HepG2 (cell line): ENCODE results near the gene TSC22D1. TPM values are rescaled to one million over a fixed set of nuclear protein-coding genes. Genes with fewer than 3 reads are reported as not detected.

Experiments used
- ARNTL ChIP-seq: sonication (generic); formaldehyde crosslinking; IDR thresholded peaks from 2 replicates; pipeline ENCODE4 v1.4.0; 2020; ENCODE audit warnings: mild to moderate bottlenecking, missing genetic modification reagents
- EHMT2 ChIP-seq: fragments of 200-600 bp; sonication (generic); IDR thresholded peaks from 2 replicates; pipeline ENCODE4 v1.7.0; 2017; ENCODE audit warnings: antibody characterized with exemption, low read depth, low read length, borderline replicate concordance
- FOXA1 ChIP-seq, 2 experiments: fragments of 450-650 bp in 1 of 2; sonication (generic) in 1 of 2; formaldehyde crosslinking in 1 of 2; IDR thresholded peaks; 2 replicates each; pipeline versions ENCODE4 v1.4.0 to v1.6.1; 2016 to 2020; ENCODE audit warnings: missing genetic modification reagents in 1 of 2
- NFYB ChIP-seq: sonication (generic); formaldehyde crosslinking; IDR thresholded peaks from 2 replicates; pipeline ENCODE4 v1.4.0; 2020; ENCODE audit warnings: missing genetic modification reagents
- RCOR2 ChIP-seq: IDR thresholded peaks from 2 replicates; pipeline ENCODE4 v1.6.1; 2016; ENCODE audit warnings: missing biosample characterization, missing genetic modification reagents
- SMAD9 ChIP-seq: sonication (generic); formaldehyde crosslinking; IDR thresholded peaks from 2 replicates; pipeline ENCODE4 v1.5.1; 2020; ENCODE audit warnings: mild to moderate bottlenecking, missing genetic modification reagents
- SRSF9 ChIP-seq: fragments of 200-400 bp; formaldehyde crosslinking; IDR thresholded peaks from 2 replicates; pipeline ENCODE4 v1.6.1; 2018; ENCODE audit warnings: borderline replicate concordance, mild to moderate bottlenecking, low read depth, low read length; ENCODE audit not compliant: insufficient read depth, poor library complexity, severe bottlenecking
- TSC22D2 ChIP-seq: sonication (generic); formaldehyde crosslinking; IDR thresholded peaks from 2 replicates; pipeline ENCODE4 v1.5.1; 2020; ENCODE audit warnings: missing genetic modification reagents, mild to moderate bottlenecking, borderline replicate concordance
- U2AF1 ChIP-seq: fragments of 200-400 bp; formaldehyde crosslinking; optimal IDR thresholded peaks from 2 replicates; pipeline ENCODE3; 2017; ENCODE audit warnings: mild to moderate bottlenecking, low read depth, low read length
- ZFP82 ChIP-seq: sonication (generic); formaldehyde crosslinking; IDR thresholded peaks from 2 replicates; pipeline ENCODE4 v1.5.1; 2020; ENCODE audit warnings: mild to moderate bottlenecking, missing genetic modification reagents, borderline replicate concordance
- ZIK1 ChIP-seq: sonication (generic); formaldehyde crosslinking; IDR thresholded peaks from 2 replicates; pipeline ENCODE4 v1.5.0; 2020; ENCODE audit warnings: mild to moderate bottlenecking, low read depth, missing genetic modification reagents, borderline replicate concordance
- ZNF232 ChIP-seq: sonication (generic); formaldehyde crosslinking; IDR thresholded peaks from 2 replicates; pipeline ENCODE4 v1.4.0; 2020; ENCODE audit warnings: missing genetic modification reagents, borderline replicate concordance
- ZNF292 ChIP-seq: sonication (generic); formaldehyde crosslinking; IDR thresholded peaks from 2 replicates; pipeline ENCODE4 v1.8.1; 2022; ENCODE audit warnings: mild to moderate bottlenecking, low read depth, missing genetic modification reagents, borderline replicate concordance
- ZNF367 ChIP-seq: sonication (generic); formaldehyde crosslinking; IDR thresholded peaks from 2 replicates; pipeline ENCODE4 v1.4.0; 2020; ENCODE audit warnings: missing genetic modification reagents, borderline replicate concordance
- ZNF432 ChIP-seq: sonication (generic); formaldehyde crosslinking; IDR thresholded peaks from 2 replicates; pipeline ENCODE4 v1.5.0; 2020; ENCODE audit warnings: missing genetic modification reagents, mild to moderate bottlenecking, borderline replicate concordance
- ZNF644 ChIP-seq: IDR thresholded peaks from 2 replicates; pipeline ENCODE4 v1.6.1; 2016; ENCODE audit warnings: low read depth
- ZSCAN25 ChIP-seq: sonication (generic); formaldehyde crosslinking; IDR thresholded peaks from 2 replicates; pipeline ENCODE4 v1.8.0; 2022; ENCODE audit warnings: mild to moderate bottlenecking, missing genetic modification reagents
- polyA plus RNA-seq, 8 experiments: library from polyadenylated mRNA; depleted of rRNA in 3 of 8; stranded (reverse) in 7 of 8; unstranded in 1 of 8; fragments of >200 nt; fragmentation: Illumina TruSeq in 4 of 8; extraction: Trizol in 4 of 8; gene quantifications; 2 replicates each; pipeline versions ENCODE4 v1.2.1 to v1.2.3, GENCODE V29; 2011 to 2016; ENCODE audit warnings: low read depth in 4 of 8, missing spikeins in 1 of 8, mixed read lengths in 1 of 8; ENCODE audit not compliant: insufficient read depth in 1 of 8
- total RNA-seq, 5 experiments: library from RNA; depleted of rRNA; stranded (reverse); fragments of >200 nt; fragmentation: Illumina TruSeq; extraction: Trizol; gene quantifications; 2 replicates each; pipeline ENCODE4 v1.2.3, GENCODE V29; 2016; ENCODE audit warnings: low read depth in 1 of 5
- TF ChIP-seq, protein P1 (sequence below): sonication (generic); formaldehyde crosslinking; IDR thresholded peaks from 2 replicates; pipeline ENCODE4 v1.4.0; 2020; ENCODE audit warnings: missing genetic modification reagents
- TF ChIP-seq, protein P2 (sequence below): sonication (generic); formaldehyde crosslinking; IDR thresholded peaks from 2 replicates; pipeline ENCODE4 v1.8.1; 2023; ENCODE audit warnings: mild to moderate bottlenecking, missing genetic modification reagents, borderline replicate concordance
- TF ChIP-seq, protein P3 (sequence below): sonication (generic); formaldehyde crosslinking; IDR thresholded peaks from 2 replicates; pipeline ENCODE4 v1.4.0; 2020; ENCODE audit warnings: missing genetic modification reagents
- TF ChIP-seq, protein P4 (sequence below): IDR thresholded peaks from 2 replicates; pipeline ENCODE4 v1.6.1; 2016; ENCODE audit warnings: low read depth

The TSC22D1 gene
- total and polyA plus RNA-seq, 2 of the 13 experiments (the other 11 are each of a cell fraction or from before 2014, with no cell fraction given), result 18.4 to 35.7 TPM

DNA sequence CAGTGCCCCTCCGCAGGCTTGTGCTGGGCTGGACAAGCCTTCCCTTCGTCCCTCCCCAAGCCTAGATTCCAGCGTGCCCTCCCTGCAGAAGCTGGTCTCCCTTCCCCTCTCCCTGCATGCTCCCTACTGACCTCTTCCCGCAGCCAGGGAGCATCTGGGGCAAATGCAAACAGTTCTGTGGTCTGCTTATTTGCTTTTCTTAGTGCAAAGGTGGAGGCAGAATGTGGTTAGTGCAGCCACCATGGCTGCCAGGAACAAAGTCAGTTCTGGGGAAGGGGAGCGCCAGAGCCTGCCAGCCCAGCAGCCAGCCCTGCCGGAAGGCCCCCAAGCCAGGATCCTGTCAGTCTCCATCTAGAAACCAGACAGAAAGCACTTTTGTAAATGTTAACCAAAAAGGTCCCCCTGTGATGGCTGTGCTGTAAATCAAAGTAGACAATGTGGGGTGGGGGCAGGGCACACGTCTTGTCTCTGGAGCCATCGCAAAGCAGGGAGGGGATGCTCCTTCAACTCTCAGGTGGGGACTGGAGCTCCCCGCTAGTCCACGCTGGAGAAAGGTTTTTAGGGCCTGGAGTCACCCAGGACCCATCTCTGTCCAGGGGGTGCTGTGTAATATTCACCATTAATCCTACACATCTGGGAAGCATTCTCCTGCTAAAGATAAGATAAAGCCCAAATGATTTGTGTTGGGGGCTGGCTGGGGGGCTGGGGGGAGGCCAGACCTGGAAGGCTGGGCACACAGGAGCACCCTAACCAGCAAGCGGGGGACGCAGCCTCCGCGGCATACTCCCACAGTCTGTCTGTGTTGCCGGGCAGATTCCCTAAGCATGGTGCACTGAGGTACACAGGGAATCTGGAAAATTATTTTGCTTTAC, 171.6 kb downstream of the TSC22D1 start (continued):
- TF ChIP-seq FOXA1 (IDR thresholded peaks at IDR 0.05) (peak; percentile 43; the same call in 1 of the 2 replicates), FOXA1 (CRISPR knock-in tag; IDR thresholded peaks at IDR 0.05) (peak; percentile 96), ZNF432 (no peak), ZNF292 (CRISPR knock-in tag) (peak; percentile 96; the same call in 1 of the 2 replicates), SRSF9 (no peak), RCOR2 (CRISPR knock-in tag) (no peak), U2AF1 (peak; percentile 61), ARNTL (CRISPR knock-in tag) (no peak), SMAD9 (CRISPR knock-in tag) (no peak), ZFP82 (CRISPR knock-in tag) (no peak), ZNF367 (CRISPR knock-in tag) (no peak), ZIK1 (CRISPR knock-in tag) (no peak), ZNF232 (no peak), EHMT2 (no peak), ZNF644 (peak; percentile 95), TSC22D2 (CRISPR knock-in tag) (no peak), ZSCAN25 (CRISPR knock-in tag) (peak; percentile 99), NFYB (CRISPR knock-in tag) (no peak; the same call in 1 of the 2 replicates)
- TF ChIP-seq, protein P1, sequence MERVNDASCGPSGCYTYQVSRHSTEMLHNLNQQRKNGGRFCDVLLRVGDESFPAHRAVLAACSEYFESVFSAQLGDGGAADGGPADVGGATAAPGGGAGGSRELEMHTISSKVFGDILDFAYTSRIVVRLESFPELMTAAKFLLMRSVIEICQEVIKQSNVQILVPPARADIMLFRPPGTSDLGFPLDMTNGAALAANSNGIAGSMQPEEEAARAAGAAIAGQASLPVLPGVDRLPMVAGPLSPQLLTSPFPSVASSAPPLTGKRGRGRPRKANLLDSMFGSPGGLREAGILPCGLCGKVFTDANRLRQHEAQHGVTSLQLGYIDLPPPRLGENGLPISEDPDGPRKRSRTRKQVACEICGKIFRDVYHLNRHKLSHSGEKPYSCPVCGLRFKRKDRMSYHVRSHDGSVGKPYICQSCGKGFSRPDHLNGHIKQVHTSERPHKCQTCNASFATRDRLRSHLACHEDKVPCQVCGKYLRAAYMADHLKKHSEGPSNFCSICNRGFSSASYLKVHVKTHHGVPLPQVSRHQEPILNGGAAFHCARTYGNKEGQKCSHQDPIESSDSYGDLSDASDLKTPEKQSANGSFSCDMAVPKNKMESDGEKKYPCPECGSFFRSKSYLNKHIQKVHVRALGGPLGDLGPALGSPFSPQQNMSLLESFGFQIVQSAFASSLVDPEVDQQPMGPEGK (CRISPR knock-in tag), result peak; percentile 97
- TF ChIP-seq, protein P2, sequence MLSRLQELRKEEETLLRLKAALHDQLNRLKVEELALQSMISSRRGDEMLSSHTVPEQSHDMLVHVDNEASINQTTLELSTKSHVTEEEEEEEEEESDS (CRISPR knock-in tag), result no peak
- TF ChIP-seq, protein P3, sequence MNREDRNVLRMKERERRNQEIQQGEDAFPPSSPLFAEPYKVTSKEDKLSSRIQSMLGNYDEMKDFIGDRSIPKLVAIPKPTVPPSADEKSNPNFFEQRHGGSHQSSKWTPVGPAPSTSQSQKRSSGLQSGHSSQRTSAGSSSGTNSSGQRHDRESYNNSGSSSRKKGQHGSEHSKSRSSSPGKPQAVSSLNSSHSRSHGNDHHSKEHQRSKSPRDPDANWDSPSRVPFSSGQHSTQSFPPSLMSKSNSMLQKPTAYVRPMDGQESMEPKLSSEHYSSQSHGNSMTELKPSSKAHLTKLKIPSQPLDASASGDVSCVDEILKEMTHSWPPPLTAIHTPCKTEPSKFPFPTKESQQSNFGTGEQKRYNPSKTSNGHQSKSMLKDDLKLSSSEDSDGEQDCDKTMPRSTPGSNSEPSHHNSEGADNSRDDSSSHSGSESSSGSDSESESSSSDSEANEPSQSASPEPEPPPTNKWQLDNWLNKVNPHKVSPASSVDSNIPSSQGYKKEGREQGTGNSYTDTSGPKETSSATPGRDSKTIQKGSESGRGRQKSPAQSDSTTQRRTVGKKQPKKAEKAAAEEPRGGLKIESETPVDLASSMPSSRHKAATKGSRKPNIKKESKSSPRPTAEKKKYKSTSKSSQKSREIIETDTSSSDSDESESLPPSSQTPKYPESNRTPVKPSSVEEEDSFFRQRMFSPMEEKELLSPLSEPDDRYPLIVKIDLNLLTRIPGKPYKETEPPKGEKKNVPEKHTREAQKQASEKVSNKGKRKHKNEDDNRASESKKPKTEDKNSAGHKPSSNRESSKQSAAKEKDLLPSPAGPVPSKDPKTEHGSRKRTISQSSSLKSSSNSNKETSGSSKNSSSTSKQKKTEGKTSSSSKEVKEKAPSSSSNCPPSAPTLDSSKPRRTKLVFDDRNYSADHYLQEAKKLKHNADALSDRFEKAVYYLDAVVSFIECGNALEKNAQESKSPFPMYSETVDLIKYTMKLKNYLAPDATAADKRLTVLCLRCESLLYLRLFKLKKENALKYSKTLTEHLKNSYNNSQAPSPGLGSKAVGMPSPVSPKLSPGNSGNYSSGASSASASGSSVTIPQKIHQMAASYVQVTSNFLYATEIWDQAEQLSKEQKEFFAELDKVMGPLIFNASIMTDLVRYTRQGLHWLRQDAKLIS (CRISPR knock-in tag), result no peak
- TF ChIP-seq, protein P4, sequence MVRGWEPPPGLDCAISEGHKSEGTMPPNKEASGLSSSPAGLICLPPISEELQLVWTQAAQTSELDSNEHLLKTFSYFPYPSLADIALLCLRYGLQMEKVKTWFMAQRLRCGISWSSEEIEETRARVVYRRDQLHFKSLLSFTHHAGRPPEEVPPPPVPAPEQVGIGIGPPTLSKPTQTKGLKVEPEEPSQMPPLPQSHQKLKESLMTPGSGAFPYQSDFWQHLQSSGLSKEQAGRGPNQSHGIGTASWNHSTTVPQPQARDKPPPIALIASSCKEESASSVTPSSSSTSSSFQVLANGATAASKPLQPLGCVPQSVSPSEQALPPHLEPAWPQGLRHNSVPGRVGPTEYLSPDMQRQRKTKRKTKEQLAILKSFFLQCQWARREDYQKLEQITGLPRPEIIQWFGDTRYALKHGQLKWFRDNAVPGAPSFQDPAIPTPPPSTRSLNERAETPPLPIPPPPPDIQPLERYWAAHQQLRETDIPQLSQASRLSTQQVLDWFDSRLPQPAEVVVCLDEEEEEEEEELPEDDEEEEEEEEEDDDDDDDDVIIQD (CRISPR knock-in tag), result peak; percentile 84
